Measurements from ENCODE around the gene MBTPS1.

DNA sequence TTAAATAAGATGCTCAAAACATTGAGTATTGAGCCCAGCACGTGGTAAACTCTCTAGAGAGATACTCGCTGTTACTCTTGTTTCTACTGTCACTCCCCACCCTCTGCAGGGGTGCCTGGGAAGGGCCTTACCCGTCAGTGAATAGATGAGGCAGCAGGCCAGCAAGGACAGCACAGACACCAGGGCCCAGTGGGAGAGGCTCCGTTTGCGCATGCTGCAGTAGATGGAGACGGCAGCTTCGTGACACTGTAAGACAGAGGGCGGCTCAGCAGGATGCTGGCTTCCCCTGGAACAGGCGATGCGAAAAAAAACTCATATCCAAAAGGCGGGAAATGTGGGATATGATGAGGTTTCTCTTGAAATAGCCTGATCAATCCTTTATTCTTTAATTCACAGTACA lies 94.1 kb downstream of the MBTPS1 start:
- TF ChIP-seq, protein P1, sequence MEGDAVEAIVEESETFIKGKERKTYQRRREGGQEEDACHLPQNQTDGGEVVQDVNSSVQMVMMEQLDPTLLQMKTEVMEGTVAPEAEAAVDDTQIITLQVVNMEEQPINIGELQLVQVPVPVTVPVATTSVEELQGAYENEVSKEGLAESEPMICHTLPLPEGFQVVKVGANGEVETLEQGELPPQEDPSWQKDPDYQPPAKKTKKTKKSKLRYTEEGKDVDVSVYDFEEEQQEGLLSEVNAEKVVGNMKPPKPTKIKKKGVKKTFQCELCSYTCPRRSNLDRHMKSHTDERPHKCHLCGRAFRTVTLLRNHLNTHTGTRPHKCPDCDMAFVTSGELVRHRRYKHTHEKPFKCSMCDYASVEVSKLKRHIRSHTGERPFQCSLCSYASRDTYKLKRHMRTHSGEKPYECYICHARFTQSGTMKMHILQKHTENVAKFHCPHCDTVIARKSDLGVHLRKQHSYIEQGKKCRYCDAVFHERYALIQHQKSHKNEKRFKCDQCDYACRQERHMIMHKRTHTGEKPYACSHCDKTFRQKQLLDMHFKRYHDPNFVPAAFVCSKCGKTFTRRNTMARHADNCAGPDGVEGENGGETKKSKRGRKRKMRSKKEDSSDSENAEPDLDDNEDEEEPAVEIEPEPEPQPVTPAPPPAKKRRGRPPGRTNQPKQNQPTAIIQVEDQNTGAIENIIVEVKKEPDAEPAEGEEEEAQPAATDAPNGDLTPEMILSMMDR (IDR thresholded peaks at IDR 0.05), result no peak
- TF ChIP-seq ZFX (IDR thresholded peaks at IDR 0.05; ENCODE audit: borderline replicate concordance), result no peak

Data from 22Rv1 (cell line).